Stimulated activated CD8-positive, alpha-beta memory T cell treated with anti-CD3 and anti-CD28 coated beads, Interleukin-12 subunit alpha, Interleukin-12 subunit beta, amount 100 ng/mL, for 4 hours (primary cell): Measurements from ENCODE around the gene KRTAP9-3.
"Not testable (repeated sequence)": the region's sequence is repeated elsewhere in the genome, so short reads cannot be mapped to it uniquely, and the experiment has no call there.

Experiments
- DNase-seq: peaks from one replicate; pipeline ENCODE4 v3.0.0-alpha.2; 2020; ENCODE audit warnings: low read depth

Gene KRTAP9-3

GRCh38 chr17:41251261-41251660 is 19.0 kb downstream of the KRTAP9-3 start:
- no peak for DNase-seq

- DNase-seq = no peak
Measured at GRCh38 chr17:41254861-41255260, 22.6 kb downstream of the KRTAP9-3 start.

- not testable (repeated sequence) for DNase-seq
Measured at GRCh38 chr17:41255381-41256290, 23.4 kb downstream of the KRTAP9-3 start, which contains the start of gene KRTAP9-9. Gene KRTAP9-9 (plus strand): TSS chr17:41255384.

GRCh38 chr17:41256291-41256685 is 24.0 kb downstream of the KRTAP9-3 start:
- no peak for DNase-seq

GRCh38 chr17:41258406-41258805 is 26.2 kb downstream of the KRTAP9-3 start:
- no peak for DNase-seq

GRCh38 chr17:41263212-41263611 is 31.0 kb downstream of the KRTAP9-3 start:
- DNase-seq = no peak

- DNase-seq = no peak
Measured at GRCh38 chr17:41264599-41264998, 32.4 kb downstream of the KRTAP9-3 start.

GRCh38 chr17:41265078-41265477 is 32.8 kb downstream of the KRTAP9-3 start, which contains the start of gene KRTAP9-6:
Gene KRTAP9-6 (plus strand): TSS chr17:41265378. CDS start chr17:41265378, 0 bp downstream.
- no peak for DNase-seq

GRCh38 chr17:41267711-41268110 is 35.5 kb downstream of the KRTAP9-3 start:
- DNase-seq = no peak

GRCh38 chr17:41271323-41271722 is 39.1 kb downstream of the KRTAP9-3 start:
- DNase-seq = not testable (repeated sequence)

- no peak for DNase-seq
Measured at GRCh38 chr17:41271858-41272257, 39.6 kb downstream of the KRTAP9-3 start.

GRCh38 chr17:41275648-41276190 is 43.5 kb downstream of the KRTAP9-3 start, which contains the start of gene KRTAP9-7:
Gene KRTAP9-7 (plus strand): TSS chr17:41275698. CDS start chr17:41275698, 0 bp downstream.
- not testable (repeated sequence) for DNase-seq

GRCh38 chr17:41278176-41278955 is 46.1 kb downstream of the KRTAP9-3 start:
- no peak for DNase-seq
